Heart left ventricle (tissue), 13 donors: ENCODE results near the gene AGPAT3.

ENCODE experiments used
- POLR2A ChIP-seq, 2 donors: fragments of 450-650 bp; IDR thresholded peaks; one replicate each; pipeline ENCODE4 v1.6.1; 2017; ENCODE audit warnings: antibody characterized with exemption in 2 of 2, mild to moderate bottlenecking in 2 of 2, moderate library complexity in 2 of 2
- TF ChIP-seq, protein P1 (sequence below), 12 donors: fragments of 200-600 bp; sonication (generic) in 4 of 12; IDR thresholded peaks; one replicate each; pipeline versions ENCODE4 v1.5.0 to v1.8.0; 2018 to 2022; ENCODE audit warnings: antibody characterized with exemption in 12 of 12, mild to moderate bottlenecking in 5 of 12
- donor health status: ischemic (EF 13 %, LVEDD 7.1; RV severe dilation, severe dysfunction).
- donor health status: DM: no; HTN: yes; CAD: no.
- donor health status: DM: no; HTN: no; CAD: no.
- donor health status: ischemic (EF 25% LVEDD 6.9; RV normal size, moderate dysfunction).
- donor health status: ischemic (EF 25% LVEDD 5.7; RV mildly dilated, moderate dysfunction).
- donor health status: ischemic (EF 35%, LVEDD 5.7; RV mildly dilated, moderate dysfunction).
- donor health status: nonischemic (EF 11% LVEDD 7.7; RV severe dilation, severe dysfunction).
- donor health status: DM: yes; HTN: yes; CAD: no.
- donor health status: PGD.
- donor health status: ischemic (EF 29% LVEDD 5.4; RV normal size, mild dysfunction).
- donor health status: nonischemic (EF 23%, LVEDD 6.1; RV moderate dilation, normal function).

DNA sequence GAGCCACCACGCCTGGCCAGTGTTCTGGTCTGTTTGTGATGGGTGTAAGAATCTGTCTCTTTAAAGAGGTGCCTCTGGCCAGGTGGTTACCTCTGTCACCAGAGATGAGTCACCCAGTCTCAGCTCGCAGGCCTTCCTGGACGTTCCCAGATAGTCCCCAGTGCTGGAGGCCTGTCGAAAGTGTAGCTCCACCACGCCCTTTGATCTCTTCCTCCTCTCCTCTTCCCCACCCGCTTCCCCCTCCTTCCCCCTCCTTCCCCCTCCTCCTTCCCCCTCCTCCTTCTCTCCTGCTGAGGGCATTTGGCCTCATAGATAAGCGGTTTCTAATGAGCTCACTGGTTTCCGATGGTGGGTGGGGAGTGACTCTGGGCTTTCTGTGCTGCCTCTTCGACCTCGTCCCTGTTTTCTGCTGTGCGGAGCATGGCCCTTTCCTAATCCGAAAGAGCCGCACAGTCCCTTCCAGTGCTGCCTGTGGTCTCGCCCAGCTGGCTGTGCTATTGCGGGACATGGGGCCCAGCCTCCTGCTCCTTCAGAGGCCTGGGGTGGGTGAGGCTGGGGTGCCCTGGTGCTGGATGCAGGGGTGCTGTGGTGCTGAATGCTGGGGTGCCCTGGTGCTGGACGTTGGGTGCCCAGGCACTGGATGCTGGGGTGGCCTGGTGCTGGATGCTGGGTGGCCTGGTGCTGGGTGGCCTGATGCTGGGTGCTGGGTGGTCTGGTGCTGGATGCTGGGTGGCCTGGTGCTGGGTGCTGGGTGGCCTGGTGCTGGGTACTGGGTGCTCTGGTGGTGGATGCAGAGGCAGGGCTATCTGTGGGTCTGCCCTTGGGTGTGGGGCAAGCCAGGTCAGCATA lies 19.2 kb downstream of the AGPAT3 start:
- TF ChIP-seq, protein P1, sequence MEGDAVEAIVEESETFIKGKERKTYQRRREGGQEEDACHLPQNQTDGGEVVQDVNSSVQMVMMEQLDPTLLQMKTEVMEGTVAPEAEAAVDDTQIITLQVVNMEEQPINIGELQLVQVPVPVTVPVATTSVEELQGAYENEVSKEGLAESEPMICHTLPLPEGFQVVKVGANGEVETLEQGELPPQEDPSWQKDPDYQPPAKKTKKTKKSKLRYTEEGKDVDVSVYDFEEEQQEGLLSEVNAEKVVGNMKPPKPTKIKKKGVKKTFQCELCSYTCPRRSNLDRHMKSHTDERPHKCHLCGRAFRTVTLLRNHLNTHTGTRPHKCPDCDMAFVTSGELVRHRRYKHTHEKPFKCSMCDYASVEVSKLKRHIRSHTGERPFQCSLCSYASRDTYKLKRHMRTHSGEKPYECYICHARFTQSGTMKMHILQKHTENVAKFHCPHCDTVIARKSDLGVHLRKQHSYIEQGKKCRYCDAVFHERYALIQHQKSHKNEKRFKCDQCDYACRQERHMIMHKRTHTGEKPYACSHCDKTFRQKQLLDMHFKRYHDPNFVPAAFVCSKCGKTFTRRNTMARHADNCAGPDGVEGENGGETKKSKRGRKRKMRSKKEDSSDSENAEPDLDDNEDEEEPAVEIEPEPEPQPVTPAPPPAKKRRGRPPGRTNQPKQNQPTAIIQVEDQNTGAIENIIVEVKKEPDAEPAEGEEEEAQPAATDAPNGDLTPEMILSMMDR (IDR thresholded peaks at IDR 0.05): no peak
- TF ChIP-seq POLR2A (IDR thresholded peaks at IDR 0.05): no peak
